GM21381 (cell line): Measurements from ENCODE around the gene NXPH1.

Experiments used
- ATAC-seq: cut with Tn5 transposase; IDR thresholded peaks from one replicate; pipeline ENCODE4 v1.9.1; 2021; ENCODE audit warnings: mild to moderate bottlenecking, moderate library complexity; ENCODE audit not compliant: unreplicated experiment

Gene NXPH1

DNA sequence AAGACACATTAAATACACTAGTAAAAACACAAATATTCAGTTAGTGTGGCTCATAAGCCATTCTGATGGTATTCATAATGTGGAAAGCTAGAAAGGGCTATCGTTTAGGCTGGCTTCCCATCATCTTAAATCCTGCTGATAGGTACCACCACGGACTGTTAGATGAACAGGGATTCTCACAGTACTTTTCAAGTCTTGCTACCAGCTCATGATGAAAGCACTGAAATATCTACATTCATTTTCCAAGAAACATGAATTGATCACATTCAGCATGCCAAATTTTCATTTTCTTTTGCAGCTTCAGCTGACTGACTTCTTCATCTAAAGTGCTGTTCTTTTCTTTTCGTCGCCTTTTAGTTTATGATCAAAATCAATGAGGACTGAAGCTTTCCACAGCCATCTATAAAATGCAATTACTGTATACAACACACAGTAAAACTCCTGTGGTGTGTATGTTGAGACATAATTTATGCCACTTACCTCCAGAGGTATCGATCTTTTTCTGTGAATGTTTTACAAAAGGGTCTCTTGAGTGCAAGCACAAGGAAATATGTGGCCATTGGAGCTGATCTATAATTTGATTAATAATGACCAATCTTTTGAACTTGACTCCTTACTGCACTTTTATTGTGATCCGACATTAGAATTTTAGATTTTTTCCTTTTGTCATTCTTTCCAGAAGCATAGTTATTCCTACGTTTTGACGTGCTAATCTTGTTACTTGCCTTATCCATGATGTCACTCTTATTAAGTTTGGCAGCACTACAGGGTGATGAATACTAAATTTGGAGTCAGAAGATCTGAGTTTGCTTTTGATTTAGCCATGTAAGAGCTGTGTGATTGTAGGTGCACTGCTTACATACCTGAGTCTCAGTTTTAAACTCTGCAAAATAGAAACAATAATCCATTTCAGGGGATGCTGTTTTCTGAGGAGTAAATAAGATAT, 58.4 kb downstream of the NXPH1 start:
- ATAC-seq, result no peak

DNA sequence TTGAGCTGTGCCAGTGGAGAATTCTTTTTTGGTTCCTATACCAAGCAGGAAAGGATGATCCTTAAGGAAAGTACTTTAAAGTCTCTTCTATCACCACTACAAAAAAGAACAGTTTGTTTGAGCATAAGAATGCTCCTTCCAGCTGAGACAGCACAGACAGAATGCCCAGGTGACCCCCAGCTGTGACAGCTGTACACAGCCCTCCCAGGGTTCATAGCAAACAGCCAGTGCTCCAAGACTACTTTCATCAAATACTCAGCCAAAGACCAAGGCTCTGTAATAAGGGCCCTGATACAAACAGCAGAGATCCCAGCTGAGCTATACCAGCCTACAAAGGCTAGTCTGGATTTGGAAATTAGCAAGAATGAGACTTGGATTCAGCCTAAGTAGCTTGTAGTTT, 65.7 kb downstream of the NXPH1 start:
- ATAC-seq, result no peak

DNA sequence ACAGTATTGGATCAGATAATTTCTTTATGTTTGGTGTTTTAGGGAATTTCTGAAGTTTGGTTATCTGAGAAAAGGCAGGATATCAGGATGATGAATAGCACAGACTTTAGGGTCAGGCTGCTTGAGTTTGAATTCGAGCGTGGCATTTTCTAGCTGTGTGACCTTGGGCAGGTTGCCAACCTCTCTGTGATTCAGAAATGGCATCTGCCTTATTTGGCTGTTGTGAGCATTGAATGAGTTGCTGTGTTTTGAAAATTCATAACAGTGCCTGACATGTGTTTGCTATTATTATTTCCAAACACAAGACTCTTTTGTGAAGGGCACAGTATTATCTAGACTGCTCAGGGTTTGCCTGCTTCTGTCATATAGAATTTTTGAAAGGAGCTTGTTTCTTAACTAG, 66.9 kb downstream of the NXPH1 start:
- no peak for ATAC-seq

DNA sequence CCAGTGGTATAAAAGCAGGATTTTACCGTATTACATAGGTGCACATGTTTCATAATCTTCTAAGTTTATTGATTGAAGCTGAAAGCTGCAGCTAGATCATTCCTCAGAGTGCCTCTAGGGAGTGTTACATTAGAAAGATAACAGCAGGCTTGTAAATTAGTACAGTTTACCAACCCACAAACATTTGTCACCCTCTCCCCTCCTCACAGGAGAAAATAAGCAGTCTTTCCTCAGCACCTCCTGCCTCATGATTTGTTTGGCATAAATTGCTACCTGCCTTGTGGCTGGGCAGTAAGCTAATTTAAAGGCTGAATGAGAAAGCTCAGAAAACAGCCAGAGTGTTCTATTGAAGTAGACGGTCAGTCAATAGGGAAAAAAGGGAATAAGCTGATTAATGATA, 74.2 kb downstream of the NXPH1 start:
- ATAC-seq, result no peak

DNA sequence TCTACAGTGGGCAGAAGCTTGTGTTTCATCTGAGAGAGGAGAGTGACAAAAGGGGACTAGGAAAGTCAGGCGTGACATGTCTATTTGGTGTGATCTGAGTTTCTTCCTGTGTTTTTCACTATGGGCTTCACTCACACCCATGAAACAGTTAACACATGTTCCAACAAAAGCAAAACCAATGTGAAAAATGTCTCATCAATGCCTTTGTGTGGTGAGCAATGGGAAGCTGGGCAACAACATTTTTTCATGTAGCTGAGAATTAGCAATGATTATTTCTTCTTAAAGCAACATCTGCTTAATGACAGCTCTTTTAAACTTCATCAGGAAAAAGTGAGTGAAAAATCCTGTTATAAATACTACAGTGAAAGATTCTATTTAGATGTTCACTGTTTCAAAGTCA, 76.2 kb downstream of the NXPH1 start:
- ATAC-seq, result no peak

DNA sequence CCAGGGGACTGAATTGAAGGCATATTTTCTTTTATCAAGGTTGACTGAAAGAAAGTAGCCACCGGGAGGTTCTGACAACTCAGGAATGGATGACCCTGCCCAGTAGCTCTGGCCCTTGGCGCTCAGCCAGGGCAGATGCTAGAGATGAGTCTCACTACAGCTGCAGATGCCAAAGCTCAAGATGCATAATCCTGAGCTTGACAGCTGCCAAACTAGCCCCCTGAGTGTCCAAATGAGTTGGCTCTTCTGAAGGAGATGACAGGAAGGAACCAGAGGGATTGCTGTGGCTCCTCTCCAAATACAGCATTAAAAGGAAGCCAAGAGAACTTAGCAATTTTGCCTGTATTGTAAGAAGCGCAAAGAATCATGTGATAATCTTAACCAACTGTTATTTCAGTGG, 78.4 kb downstream of the NXPH1 start:
- no peak for ATAC-seq

DNA sequence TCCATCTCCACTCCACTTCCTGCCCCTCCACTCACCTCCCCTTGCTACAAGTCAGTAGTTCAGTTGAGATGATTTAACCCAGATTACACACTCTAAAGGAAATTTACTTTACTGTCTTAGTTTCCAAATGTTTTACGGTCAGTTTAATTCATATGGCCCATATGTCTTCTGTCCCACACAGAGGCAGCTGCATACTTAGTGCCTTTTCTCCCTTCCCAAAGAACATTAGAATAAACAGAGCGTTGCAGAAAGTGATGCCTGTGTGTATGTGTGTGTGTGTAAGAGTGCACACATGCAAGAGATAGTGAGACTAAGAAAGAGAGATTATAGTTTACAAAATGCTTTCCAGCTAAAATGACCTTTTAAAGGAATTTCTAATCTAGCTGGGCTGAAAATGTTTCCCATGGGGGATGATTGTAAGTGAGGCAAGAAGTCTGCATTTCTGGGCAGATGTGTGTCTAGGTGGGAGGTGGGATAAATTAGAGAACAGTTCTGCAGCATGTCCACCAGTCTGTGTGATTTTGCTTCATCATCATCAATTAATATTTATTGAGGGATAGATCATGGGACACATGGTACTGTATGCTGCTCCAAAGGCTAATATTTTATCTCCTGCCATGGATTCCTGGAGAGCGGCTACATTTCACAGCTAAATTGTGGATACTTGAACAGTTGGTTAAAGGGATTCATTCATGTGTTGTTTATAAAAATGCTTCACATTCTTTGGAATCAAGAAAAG, 81.5 kb downstream of the NXPH1 start:
- no peak for ATAC-seq

DNA sequence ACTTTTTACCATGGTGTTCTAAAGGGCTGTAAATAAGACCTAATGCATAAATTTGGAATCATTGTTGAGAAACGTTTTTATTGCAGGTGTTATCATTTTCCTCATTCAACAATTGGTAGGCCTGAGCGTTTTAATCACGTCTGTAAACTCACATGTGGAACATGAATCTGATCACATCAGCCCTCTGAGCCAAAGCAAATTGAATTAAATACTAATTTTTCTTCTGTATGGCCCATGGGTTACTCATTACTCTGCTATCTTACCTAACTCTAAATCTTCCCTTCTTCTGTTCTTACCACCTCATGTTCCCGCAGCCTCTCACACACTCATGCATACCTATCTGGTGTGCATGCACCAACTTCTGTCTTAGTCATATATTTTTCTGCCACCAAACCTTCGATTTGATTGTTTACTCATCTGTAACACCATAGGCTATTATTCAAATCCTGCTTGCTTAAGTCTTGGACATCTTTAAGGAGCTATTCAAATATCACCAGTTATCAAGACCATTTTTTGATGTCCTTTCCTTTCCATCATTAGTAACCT, 82.3 kb downstream of the NXPH1 start:
- no peak for ATAC-seq

DNA sequence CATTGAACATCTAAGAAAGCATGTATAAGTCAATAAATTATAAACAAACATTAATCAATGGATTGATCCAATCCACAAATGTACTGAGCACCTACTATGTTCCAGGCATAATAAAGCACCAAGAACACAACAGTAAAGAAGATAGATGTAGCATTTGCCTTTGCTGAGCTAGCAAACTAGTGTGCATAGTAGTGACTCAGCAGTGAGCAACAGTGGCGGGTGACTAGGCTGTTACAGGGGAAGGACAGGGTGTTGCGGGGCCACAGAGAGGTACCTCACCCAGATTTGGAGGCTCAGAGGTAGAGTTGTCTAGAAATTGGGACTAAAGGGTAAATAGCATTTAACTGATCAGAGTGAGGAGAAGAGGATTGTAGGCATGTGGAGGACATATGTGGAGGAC, 83.6 kb downstream of the NXPH1 start:
- ATAC-seq, result no peak

DNA sequence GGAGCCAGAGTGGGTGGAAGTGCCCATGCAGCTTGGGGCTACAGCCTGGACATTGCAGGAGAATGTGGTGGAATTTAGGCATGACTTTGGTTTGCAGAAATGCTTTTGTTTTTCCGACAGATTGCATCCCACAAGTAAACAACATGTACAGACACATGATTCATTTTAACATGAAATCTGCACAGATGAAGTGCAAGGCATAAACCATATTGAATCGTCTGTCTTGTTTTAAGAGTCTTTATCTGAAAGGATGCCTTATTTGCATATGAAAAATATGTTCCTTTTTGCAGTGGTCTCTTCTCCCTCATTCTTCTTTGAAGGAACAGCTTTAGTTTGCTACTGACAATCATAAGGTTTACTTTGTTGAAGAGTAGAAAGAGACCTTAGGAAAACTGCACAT, 94.9 kb downstream of the NXPH1 start:
- ATAC-seq, result no peak

DNA sequence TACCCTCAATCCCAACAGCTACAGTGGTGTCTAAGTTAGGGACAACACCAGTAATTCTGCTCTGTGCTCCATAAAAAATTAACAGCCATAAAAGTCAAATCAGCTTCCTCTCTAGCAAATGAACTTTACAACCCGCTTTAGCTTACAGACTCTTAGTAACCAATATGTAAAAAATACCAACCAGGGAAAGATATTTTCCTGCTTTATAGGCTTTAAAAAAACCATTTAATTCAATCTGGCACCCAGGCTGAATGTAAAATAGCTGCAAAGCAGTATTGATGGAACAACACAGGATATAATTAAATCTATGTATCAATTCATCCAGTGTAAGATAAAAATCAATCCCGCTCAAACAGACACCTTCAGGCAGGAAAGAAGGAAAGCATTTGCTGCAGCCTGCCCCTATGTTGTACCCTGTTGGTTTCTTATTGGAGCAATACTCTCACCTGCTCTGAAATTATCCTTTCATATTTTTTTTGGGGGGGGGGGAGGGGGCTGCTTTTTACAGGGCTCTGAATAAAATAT, 98.6 kb downstream of the NXPH1 start:
- ATAC-seq, result no peak

DNA sequence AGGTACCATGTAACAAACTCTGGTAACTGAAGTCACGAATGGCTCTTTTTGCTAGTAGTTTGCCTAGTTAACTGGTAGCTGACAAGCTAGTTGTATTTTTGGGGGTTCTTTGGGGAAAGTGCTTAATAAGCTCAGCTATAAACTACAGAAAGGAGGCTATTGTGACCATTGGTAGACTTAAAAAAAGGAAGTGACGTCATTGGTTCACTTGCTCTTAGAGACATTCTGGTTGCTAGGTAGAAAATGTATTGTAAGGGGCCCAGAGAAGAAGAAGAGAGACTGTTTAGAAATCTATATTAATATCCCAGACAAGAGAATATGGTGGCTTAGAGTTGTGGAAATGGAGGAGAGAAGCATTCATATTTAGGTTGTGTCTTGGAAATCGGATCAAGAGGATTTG, 103.0 kb downstream of the NXPH1 start:
- peak; percentile 64 for ATAC-seq

DNA sequence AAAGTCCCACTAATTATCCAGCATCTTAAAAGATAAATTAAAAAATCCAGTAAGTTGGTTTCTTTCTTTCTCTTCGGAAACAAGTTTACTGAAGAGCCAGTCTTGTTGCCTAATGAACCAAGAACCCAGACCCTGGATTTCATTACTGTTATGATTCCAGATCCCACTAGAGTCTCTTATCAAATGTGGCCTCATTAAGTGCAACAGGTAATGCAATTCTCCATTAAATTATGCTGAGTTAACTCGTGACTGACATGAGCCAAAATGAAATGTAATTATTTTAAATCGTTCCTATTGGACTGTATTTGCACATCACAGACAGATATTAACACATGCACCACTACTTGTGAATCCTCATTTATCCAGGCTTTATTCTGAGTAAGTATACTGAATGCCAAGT, 115.6 kb downstream of the NXPH1 start:
- ATAC-seq, result no peak

DNA sequence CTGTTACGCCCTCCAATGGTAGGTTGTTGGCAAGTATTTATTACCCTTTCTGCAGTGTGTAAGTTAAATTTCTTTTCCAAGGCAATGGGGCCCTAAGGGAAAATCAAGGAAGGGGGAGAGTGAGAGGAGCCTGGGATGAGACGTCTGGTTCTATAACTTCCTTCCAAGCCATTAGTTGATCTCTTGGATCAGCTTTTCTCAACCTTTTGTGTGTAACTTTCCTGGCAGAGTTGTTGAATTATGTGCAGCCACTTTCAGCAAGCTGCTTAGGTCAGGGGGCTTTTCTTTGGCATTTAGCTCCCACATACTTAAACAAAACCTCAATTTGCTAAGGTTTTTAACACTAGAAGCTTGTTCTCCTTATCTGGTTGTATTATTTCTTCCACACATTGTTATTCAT, 127.1 kb downstream of the NXPH1 start:
- no peak for ATAC-seq

DNA sequence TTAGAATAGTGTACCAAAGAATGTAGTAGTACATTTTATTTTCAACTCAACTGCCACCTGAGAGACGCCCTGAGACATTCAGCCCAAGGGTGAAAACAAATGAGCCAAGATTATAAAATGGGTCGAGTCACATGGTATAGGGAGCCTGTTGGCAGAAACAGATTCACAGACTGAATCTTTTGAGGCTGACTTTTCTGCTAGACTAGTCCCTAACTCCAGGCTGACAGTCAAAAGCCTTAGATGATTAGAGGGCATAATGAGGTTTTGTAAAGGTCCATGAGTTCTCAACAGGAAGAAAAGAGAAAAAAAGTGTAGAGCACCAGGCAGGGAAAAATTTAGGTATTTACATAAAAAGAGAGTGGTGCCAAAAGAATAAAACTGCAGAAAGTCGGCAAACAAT, 128.0 kb downstream of the NXPH1 start:
- ATAC-seq, result no peak

DNA sequence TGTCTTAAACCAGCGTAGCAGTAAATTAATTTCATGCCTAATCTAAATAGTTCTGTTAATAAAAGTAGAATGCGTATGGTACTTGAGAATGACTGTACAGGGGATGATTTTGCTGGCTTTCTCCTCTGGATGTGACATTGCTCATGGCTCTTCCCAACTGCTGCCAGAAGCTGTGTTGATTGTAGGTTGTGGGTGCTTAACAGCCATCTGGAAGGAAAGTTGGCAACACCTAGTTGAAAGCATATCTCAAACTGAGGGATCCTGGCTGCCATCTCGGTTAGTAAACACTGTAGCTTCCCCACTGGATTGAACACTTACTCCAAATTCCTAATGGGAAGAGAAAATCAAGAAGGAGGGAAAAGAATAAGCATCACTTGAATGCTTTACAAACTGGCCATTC, 130.9 kb downstream of the NXPH1 start:
- ATAC-seq, result no peak

DNA sequence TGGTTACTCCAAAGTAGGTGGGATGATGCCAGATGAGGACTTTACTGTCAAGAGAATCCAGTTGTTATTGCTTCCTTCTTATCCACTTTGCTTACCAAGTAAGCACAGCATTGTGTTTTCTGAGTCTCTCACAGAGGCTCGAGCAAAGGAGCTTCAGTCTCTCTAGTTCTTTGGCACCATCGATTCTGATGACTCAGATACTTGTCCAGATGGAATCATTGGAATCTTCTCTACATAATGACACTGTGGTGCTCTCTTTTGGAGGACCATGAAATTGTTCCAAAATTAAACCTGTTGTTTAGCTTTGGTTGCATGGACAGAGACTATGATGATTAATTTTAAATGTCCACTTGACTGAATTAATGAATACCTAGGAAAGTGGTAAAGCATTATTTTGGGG, 132.6 kb downstream of the NXPH1 start:
- no peak for ATAC-seq

DNA sequence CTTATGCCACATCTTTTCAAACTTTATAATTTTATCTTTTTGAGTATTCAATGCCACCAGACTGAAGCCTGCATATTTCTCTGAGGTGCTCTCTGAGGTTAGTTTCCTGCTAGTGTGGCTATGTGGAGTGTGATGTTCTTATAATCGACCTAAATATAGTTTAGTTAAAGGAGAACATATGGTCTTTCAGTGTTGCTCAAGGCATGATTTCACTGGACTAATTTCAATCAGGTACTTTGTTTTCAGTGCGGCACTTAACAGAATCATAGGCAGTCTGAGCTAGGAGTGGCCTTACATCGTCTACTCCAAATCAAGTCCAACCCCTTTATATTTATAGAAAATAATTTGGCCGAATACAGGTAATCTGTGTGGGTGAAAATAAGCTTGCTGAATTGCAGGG, 134.2 kb downstream of the NXPH1 start:
- no peak for ATAC-seq

DNA sequence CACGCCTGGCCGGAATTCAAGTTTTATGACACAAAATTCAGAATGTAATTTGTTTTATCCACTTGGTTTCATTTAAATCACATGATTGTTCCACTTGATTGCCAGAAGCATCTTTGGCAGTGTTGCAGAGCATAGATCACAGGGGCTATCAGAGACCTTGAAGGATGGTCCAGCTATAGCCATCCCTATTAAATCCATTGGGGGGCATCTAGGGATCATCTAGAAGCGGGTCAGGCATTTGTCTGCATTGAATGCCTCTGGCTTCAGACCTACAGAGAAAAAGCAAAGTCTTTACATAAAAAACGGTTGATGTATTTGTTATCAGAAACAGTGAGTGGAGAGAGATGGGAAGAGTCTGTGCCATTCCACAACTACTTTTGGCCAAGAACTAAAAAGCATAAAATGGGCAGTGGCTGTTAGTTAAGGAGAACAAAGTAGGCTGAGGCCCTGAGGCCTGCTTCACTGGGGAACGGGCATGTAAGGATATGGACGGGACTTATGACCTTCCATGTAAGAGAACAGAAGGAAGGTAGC, 146.3 kb downstream of the NXPH1 start:
- no peak for ATAC-seq

DNA sequence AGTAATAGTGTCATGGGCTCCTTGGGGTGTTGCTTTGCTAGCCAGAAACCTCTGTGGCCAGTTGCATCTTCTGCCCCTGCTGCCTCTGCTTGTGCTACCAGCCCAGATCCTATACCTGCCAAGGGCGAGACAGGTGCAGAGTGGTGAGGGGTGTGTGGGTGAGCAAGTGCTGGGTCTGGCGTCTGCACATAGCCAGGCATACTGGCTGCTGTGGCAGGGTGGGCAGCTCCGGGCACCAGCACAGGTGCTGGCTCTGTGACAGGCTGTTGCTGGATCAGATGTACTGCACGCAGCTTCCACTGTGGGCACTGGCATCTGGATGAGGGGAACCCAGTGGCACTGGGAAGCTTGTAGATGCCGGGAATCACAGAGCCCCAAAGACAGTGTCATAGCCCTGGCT, 148.4 kb downstream of the NXPH1 start:
- no peak for ATAC-seq

DNA sequence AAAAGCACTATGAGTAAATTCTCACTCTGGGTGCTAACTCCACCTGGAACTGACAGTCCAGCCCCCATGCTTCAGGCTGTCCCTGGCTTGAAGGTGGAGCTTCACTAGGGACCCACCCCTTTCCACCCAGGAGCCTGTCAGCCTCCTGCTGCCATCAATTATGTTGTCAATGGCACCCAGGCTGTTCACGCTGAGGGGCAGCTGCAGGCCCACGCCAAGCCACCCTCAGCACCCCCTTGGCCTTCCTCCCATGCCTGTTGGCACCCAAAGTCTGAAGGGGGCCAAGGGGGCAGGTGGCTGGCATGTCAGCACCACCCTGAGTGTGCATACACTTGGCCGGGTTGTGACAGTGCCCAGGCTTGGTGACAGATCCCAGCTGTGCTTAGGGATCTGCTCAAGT, 149.3 kb downstream of the NXPH1 start:
- no peak for ATAC-seq

DNA sequence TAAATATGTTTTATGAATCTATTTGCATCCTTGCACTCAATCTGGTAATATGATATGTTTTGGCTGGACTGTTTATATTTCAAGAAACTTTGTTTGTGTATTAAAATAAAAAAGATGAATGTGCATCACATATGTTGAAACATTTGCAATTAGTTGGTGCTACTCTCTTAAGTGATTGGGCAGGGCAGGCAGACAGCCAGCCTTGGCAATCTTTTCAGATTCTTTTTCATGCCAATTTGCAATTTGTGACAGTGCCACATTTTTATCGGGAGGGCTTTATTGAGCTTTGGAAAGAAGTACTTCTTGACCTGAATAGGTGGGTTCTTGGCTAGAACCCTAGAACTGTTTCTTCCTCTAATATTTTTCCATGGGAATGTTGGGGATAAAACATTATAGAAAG, 152.2 kb downstream of the NXPH1 start:
- ATAC-seq, result no peak
